Stimulated activated CD4-positive, alpha-beta T cell treated with anti-CD3 and anti-CD28 coated beads, Interleukin-2, amount 100 ng/mL, for 4 hours (primary cell): ENCODE results near the gene HLX.

ENCODE experiments used
- DNase-seq: peaks from one replicate; pipeline ENCODE4 v3.0.0-alpha.2; 2020; ENCODE audit warnings: low read depth

The HLX gene

GRCh38 chr1:220925707-220926106 lies 46.5 kb downstream of the HLX start:
- DNase-seq: no peak

DNA sequence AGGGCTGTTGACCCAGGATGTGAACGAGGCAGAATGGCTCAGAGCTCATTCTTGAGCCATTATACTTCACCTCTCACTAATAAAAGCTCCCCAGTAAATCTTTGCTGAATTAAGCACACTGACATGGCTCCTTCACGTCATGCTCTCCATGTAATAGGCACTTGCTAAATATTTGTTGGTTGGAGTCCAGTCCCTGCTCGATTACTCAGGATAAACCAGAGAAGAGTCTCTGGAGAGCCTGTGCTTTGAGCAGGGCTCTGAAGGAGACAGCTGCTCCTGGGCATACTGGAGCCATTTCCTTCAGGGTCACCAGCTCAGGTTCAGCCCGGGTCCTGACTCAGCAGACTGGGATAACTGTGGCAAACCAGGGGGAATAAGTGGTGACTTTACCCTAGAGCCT lies 46.9 kb downstream of the HLX start:
- DNase-seq: no peak

DNA sequence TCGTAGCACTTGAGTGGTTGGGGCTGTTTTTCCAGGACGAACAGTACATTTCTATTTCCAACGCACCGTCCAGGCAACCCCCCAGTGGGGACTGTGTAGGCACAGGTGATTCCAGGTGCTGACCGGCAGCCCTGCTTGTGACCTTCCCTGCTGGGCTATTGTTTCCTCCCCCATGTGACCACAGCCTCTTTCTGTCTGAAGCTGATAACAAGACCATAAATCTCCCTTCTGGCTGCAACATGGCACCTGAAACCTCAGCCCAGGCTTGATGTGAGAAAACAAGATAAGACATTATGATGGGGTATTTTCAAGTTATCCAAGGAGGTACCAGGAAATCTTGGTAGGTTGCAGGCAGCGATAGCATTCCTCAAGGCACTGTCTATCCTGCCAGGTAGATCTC lies 48.2 kb downstream of the HLX start:
- DNase-seq: no peak

DNA sequence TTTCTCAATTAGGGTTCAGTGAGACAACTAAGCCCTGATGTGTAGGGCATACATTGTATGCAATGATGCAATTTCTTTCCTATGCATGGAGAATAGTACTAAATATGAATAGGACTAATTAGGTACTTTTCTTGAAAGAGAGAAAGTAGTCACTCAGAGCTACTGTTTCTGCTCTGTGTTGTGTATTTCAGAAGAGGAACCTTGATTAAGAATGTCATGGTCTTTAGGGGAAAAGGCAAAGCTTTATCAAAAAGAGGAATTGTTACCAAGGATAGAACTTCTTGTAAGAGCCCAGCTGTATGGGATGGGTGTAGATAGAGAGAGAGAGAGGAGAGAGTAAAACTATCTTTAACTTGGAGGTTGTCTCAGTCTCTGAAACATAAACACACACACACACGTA lies 49.1 kb downstream of the HLX start:
- DNase-seq: no peak

GRCh38 chr1:220928725-220929300 lies 49.6 kb downstream of the HLX start:
- no peak for DNase-seq

DNA sequence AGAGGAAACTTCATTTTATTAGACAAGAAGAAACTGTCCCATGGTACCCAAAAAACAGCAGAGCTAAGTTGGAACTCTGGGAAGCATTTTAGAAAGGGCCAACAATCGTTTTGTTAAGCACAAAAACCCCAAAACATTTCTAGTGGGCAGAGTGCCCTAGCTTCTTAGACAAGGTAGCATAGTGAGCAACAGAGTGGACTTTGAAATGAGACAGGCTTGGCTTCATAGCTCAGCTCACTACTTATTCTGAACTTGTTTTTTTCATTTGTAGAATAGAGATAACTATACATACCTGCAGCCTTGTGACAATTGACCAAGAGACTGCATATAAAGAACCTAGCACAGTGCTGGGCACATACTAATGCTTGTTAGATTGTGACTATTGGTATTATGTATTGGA lies 50.1 kb downstream of the HLX start:
- no peak for DNase-seq
